Measurements from ENCODE around the gene ZFYVE19.
"Not testable (repeated sequence)": the region's sequence is repeated elsewhere in the genome, so short reads cannot be mapped to it uniquely, and the experiment has no call there.

The ZFYVE19 gene

GRCh38 chr15:40850576-40851112 is 43.8 kb downstream of the ZFYVE19 start:
- no peak for DNase-seq

- no peak for DNase-seq
Observed at GRCh38 chr15:40852529-40852928, 45.6 kb downstream of the ZFYVE19 start.

GRCh38 chr15:40853241-40853890 is 46.5 kb downstream of the ZFYVE19 start:
- no peak for DNase-seq

- no peak for DNase-seq
Observed at GRCh38 chr15:40854161-40854560, 47.3 kb downstream of the ZFYVE19 start.

GRCh38 chr15:40855706-40856234 is 48.9 kb downstream of the ZFYVE19 start:
- DNase-seq, result no peak

GRCh38 chr15:40856746-40857145 is 49.9 kb downstream of the ZFYVE19 start:
- no peak for DNase-seq

GRCh38 chr15:40857601-40858341 is 50.9 kb downstream of the ZFYVE19 start:
- peak; percentile 27 to 32 for DNase-seq

GRCh38 chr15:40858706-40859105 is 51.8 kb downstream of the ZFYVE19 start:
- no peak for DNase-seq

- peak; percentile 37 to 57 for DNase-seq
Observed at GRCh38 chr15:40859206-40859851, 52.4 kb downstream of the ZFYVE19 start.

GRCh38 chr15:40861147-40861546 is 54.3 kb downstream of the ZFYVE19 start:
- not testable (repeated sequence) for DNase-seq

GRCh38 chr15:40863660-40864270 is 56.9 kb downstream of the ZFYVE19 start:
- no peak for DNase-seq

Data from Kasumi-1 (cell line).